KMS-11 (cell line): ENCODE measurements around the gene CDC42BPA.

ENCODE experiments used
- H2AFZ ChIP-seq: fragments of 200-600 bp; sonication (generic); 2 replicates; pipeline ENCODE4 v1.6.1; 2016; ENCODE audit warnings: antibody characterized with exemption, mixed run types, low read depth
- H3K27ac ChIP-seq: fragments of 200-600 bp; sonication (generic); 2 replicates; pipeline ENCODE4 v1.6.1; 2016; ENCODE audit warnings: mild to moderate bottlenecking, mixed run types
- H3K27me3 ChIP-seq: fragments of 200-600 bp; sonication (generic); 2 replicates; pipeline ENCODE4 v1.6.1; 2017; ENCODE audit warnings: mild to moderate bottlenecking, low read depth, mixed run types, moderate library complexity; ENCODE audit not compliant: insufficient read depth
- H3K36me3 ChIP-seq: fragments of 200-600 bp; sonication (generic); 2 replicates; pipeline ENCODE4 v1.6.1; 2017; ENCODE audit warnings: mild to moderate bottlenecking, mixed run types; ENCODE audit not compliant: insufficient read depth
- H3K4me1 ChIP-seq: fragments of 200-600 bp; sonication (generic); 2 replicates; pipeline ENCODE4 v1.6.1; 2016; ENCODE audit warnings: mild to moderate bottlenecking, low read depth, mixed run types; ENCODE audit not compliant: poor library complexity, severe bottlenecking
- H3K4me2 ChIP-seq: fragments of 200-600 bp; sonication (generic); 2 replicates; pipeline ENCODE4 v1.7.0; 2016; ENCODE audit warnings: mild to moderate bottlenecking, mixed run types
- H3K4me3 ChIP-seq: fragments of 200-600 bp; sonication (generic); IDR thresholded peaks from 2 replicates; pipeline ENCODE4 v1.6.1; 2017; ENCODE audit warnings: low read depth, low read length, mixed read lengths; ENCODE audit not compliant: insufficient read depth
- H3K79me2 ChIP-seq: fragments of 200-600 bp; sonication (generic); 2 replicates; pipeline ENCODE4 v1.6.1; 2016; ENCODE audit warnings: low read depth, mixed run types; ENCODE audit not compliant: insufficient read depth
- H3K9ac ChIP-seq: fragments of 200-600 bp; sonication (generic); 2 replicates; pipeline ENCODE4 v1.6.1; 2016; ENCODE audit warnings: mild to moderate bottlenecking, mixed run types
- H4K20me1 ChIP-seq: fragments of 200-600 bp; sonication (generic); 2 replicates; pipeline ENCODE4 v1.6.1; 2016; ENCODE audit warnings: mild to moderate bottlenecking, mixed run types; ENCODE audit not compliant: insufficient read depth
- CTCF ChIP-seq: fragments of 200-600 bp; sonication (generic); conservative IDR thresholded peaks from 2 replicates; pipeline ENCODE4 v1.6.1; 2017; ENCODE audit warnings: low read depth, mild to moderate bottlenecking, antibody characterized with exemption, low read length, moderate library complexity, mixed read lengths

Gene CDC42BPA

GRCh38 chr1:227255086-227255732 is 63.1 kb downstream of the CDC42BPA start:
- Histone ChIP-seq H3K4me3 (no peak overlapping the region), H2AFZ (no peak overlapping the region), H3K9ac (no peak overlapping the region), H4K20me1 (no peaks in the 10 kb centered on the region), H3K79me2 (no peaks in the 10 kb centered on the region), H3K27ac (no peak overlapping the region), H3K4me2 (no peak overlapping the region), H3K4me1 (no peaks in the 10 kb centered on the region), H3K36me3 (no peaks in the 10 kb centered on the region), H3K27me3 (no peaks in the 10 kb centered on the region)
- no peak for TF ChIP-seq CTCF

GRCh38 chr1:227253065-227253464 is 65.2 kb downstream of the CDC42BPA start:
- H3K79me2 ChIP-seq = no peaks in the 10 kb centered on the region
- H3K9ac ChIP-seq = no peak overlapping the region
- H4K20me1 ChIP-seq = no peaks in the 10 kb centered on the region
- H2AFZ ChIP-seq = no peak overlapping the region
- H3K4me1 ChIP-seq = no peaks in the 10 kb centered on the region
- H3K4me2 ChIP-seq = no peak overlapping the region
- no peaks in the 10 kb centered on the region for H3K36me3 ChIP-seq
- no peak for TF ChIP-seq CTCF
- no peak overlapping the region for H3K4me3 ChIP-seq
- no peaks in the 10 kb centered on the region for H3K27me3 ChIP-seq
- no peak overlapping the region for H3K27ac ChIP-seq

- Histone ChIP-seq H4K20me1 (no peaks in the 10 kb centered on the region), H3K4me1 (peaks cover 12% of the 10 kb centered on the region), H2AFZ (no peak overlapping the region), H3K79me2 (no peaks in the 10 kb centered on the region), H3K27me3 (no peaks in the 10 kb centered on the region), H3K9ac (no peak overlapping the region), H3K36me3 (no peaks in the 10 kb centered on the region), H3K4me2 (no peak overlapping the region), H3K4me3 (no peak overlapping the region), H3K27ac (no peak overlapping the region)
- TF ChIP-seq CTCF = no peak
Observed at GRCh38 chr1:227245613-227246320, 72.5 kb downstream of the CDC42BPA start.

GRCh38 chr1:227244339-227245118 is 73.8 kb downstream of the CDC42BPA start:
- H3K4me3 ChIP-seq = no peak overlapping the region
- H3K4me1 ChIP-seq = peaks cover 12% of the 10 kb centered on the region
- TF ChIP-seq CTCF = no peak
- H3K4me2 ChIP-seq = no peak overlapping the region
- H3K9ac ChIP-seq = no peak overlapping the region
- H3K36me3 ChIP-seq = no peaks in the 10 kb centered on the region
- H2AFZ ChIP-seq = no peak overlapping the region
- no peak overlapping the region for H3K27ac ChIP-seq
- H3K27me3 ChIP-seq = no peaks in the 10 kb centered on the region
- no peaks in the 10 kb centered on the region for H4K20me1 ChIP-seq
- 0 out of 2 replicates have a peak, but pooled peaks cover 4% of the 10 kb centered on the region for H3K79me2 ChIP-seq
